Activated T-helper 1 cell treated with anti-CD3 and anti-CD28 coated beads, Interleukin-12 subunit alpha, Interleukin-12 subunit beta, Interleukin-2, Interleukin-4 antibody, amounts not matched to agents 30 ng/mL and 10 ng/mL and 1 ng/mL, durations not matched to agents 14 hours and 24 hours and 36 hours (primary cell): ENCODE measurements around the gene SCML1. TPM values are rescaled to one million over a fixed set of nuclear protein-coding genes. Genes with fewer than 3 reads are reported as not detected.
"Not testable (repeated sequence)": the region's sequence is repeated elsewhere in the genome, so short reads cannot be mapped to it uniquely, and the experiment has no call there.

Source experiments
- DNase-seq: peaks from one replicate; pipeline ENCODE4 v3.0.0; 2021; ENCODE audit warnings: low spot score
- H3K27ac Mint-ChIP-seq: one replicate; pipeline ENCODE4 v1.8.0; 2021; ENCODE audit warnings: mild to moderate bottlenecking, mixed read lengths
- H3K27me3 Mint-ChIP-seq: one replicate; pipeline ENCODE4 v1.8.0; 2022; ENCODE audit warnings: mild to moderate bottlenecking, moderate library complexity, mixed read lengths; ENCODE audit not compliant: insufficient read depth
- H3K36me3 Mint-ChIP-seq: one replicate; pipeline ENCODE4 v1.8.0; 2021; ENCODE audit warnings: low read depth, mixed read lengths
- H3K4me1 Mint-ChIP-seq: one replicate; pipeline ENCODE4 v1.8.0; 2021; ENCODE audit warnings: low read depth, mixed read lengths
- H3K4me3 Mint-ChIP-seq: one replicate; pipeline ENCODE4 v1.8.0; 2021; ENCODE audit warnings: mild to moderate bottlenecking, moderate library complexity, mixed read lengths
- H3K9me3 Mint-ChIP-seq: one replicate; pipeline ENCODE4 v1.8.0; 2021; ENCODE audit warnings: mixed read lengths
- intact Hi-C: fragments of 100-400 bp; cut with micrococcal nuclease; formaldehyde crosslinking; loops from one replicate; pipeline ENCODE4 v1.15.1; 2024
- total RNA-seq: library from RNA; stranded (reverse); gene quantifications from 2 replicates; pipeline ENCODE4 v1.2.3, GENCODE V29; 2022

SCML1 gene
- total RNA-seq, 1 donor from 2014 or later, result 1.4 TPM

DNA sequence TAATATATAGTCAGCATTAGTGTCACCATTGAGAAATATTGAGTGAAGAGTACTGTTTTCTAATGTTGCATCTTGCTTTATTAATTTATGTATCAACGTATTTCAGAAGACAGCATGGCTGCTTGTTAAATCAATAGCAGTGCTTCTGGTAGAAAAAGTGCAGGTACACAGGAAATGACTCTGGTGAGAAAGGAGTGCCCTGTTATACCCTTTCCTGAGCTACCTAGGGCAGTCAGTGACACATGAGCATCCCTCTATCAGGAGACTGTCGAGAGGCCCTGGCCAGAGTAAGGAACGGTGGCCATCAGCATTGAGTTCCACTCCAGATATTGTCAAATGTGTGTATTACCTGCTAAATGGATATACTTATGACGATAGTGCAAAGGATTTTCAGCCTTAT lies 42.1 kb downstream of the SCML1 start:
- H3K4me3 Mint-ChIP-seq, result no peak overlapping the region
- H3K4me1 Mint-ChIP-seq, result no peaks in the 10 kb centered on the region
- H3K27ac Mint-ChIP-seq, result no peak overlapping the region
- intact Hi-C loops, result no loop called here
- H3K36me3 Mint-ChIP-seq, result no peaks in the 10 kb centered on the region
- H3K27me3 Mint-ChIP-seq, result no peaks in the 10 kb centered on the region
- peaks cover 4% of the 10 kb centered on the region for H3K9me3 Mint-ChIP-seq
- no peak for DNase-seq

DNA sequence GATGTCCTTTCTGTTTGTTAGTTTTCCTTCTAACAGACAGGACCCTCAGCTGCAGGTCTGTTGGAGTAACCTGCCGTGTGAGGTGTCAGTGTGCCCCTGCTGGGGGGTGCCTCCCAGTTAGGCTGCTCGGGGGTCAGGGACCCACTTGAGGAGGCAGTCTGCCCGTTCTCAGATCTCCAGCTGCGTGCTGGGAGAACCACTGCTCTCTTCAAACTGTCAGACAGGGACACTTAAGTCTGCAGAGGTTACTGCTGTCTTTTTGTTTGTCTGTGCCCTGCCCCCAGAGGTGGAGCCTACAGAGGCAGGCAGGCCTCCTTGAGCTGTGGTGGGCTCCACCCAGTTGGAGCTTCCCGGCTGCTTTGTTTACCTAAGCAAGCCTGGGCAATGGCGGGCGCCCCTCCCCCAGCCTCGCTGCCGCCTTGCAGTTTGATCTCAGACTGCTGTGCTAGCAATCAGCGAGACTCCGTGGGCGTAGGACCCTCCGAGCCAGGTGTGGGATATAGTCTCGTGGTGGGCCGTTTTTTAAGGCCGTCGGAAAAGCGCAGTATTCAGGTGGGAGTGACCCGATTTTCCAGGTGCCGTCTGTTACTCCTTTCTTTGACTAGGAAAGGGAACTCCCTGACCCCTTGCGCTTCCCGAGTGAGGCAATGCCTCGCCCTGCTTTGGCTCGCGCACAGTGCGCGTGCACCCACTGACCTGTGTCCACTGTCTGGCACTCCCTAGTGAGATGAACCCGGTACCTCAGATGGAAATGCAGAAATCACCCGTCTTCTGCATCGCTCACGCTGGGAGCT lies 49.5 kb downstream of the SCML1 start:
- intact Hi-C loops, result loop anchor here (10.0 kb wide), 1 partner anchor 568 kb away; the partner anchor contains the start of gene SCML2
- H3K4me3 Mint-ChIP-seq, H3K9me3 Mint-ChIP-seq, H3K27me3 Mint-ChIP-seq, H3K27ac Mint-ChIP-seq, DNase-seq, H3K4me1 Mint-ChIP-seq, H3K36me3 Mint-ChIP-seq: not testable (repeated sequence)

DNA sequence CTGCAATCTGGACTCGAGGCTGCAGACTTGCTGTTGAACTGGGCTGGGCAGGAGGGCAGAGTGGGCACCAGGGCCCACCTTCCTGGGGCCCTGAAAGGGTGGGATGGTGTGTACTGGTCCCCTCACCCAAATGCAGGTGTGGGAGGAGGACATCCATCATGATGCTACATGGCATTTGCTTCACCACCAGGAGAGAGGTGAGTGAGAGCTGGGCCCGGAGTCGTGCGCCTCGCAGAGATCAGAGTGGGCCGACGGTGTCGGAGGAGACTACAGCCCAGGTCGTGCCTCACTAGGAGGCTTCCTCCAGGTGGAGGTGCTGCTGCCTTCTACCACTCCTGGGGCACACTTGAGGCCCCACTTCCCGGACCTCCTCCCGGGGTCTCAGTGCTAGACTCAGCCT lies 50.3 kb downstream of the SCML1 start:
- H3K4me3 Mint-ChIP-seq, result no peak overlapping the region
- no peaks in the 10 kb centered on the region for H3K27me3 Mint-ChIP-seq
- no peaks in the 10 kb centered on the region for H3K4me1 Mint-ChIP-seq
- H3K36me3 Mint-ChIP-seq, result no peaks in the 10 kb centered on the region
- intact Hi-C loops, result loop anchor here (10.0 kb wide), 1 partner anchor 567 kb away; the partner anchor contains the start of gene SCML2
- H3K27ac Mint-ChIP-seq, result no peak overlapping the region
- no peaks in the 10 kb centered on the region for H3K9me3 Mint-ChIP-seq
- no peak for DNase-seq

DNA sequence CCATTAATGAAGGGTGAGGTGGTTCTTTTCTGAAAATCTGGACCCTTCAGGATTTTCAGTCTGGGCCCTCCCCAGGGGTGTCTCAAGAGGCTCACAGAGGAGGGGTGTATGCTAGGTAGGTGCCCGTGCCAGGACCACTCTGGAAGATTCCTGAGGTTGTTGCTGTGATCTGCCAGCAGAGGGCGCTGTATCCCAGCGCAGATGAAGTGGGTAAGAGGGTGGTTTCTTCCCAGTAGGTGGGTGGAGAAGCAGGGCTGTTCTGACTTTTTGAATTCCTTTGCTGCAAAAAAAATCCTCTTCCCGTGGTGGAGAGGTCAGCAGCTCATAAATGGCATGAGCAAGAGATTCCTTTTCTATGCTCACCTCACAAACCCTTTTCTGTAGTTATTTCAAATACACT lies 51.1 kb downstream of the SCML1 start:
- H3K9me3 Mint-ChIP-seq, result no peaks in the 10 kb centered on the region

DNA sequence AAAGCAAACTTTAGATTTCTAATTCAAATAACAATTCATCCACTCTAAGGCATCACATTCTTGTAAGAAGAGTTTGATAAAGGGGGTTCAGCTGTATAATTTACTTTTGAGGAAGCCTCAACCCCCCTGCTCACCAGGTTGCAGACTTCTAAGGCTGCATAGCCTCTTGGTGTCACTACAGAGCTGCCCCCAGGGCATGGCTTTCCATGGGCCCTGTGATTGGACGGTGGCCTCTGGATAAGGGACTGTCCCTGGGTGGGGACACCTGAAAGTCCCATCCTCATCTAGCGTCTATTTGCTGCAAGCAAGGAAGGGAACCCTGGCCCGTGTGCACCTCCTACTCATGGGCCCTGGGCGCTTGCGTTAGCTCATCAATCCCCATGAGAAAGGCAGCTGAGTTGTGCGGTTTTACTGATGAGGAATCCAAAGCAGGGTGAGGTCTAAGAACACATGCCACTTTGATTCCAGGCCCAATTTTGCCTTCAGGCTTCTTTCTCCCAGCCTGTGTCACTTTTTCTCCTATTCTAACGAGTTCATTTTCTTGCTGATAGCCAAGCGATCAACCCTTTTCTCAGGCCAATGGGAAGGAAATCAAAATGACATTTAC lies 51.8 kb downstream of the SCML1 start:
- Mint-ChIP-seq H3K9me3 (no peaks in the 10 kb centered on the region), H3K4me1 (no peaks in the 10 kb centered on the region), H3K27me3 (no peaks in the 10 kb centered on the region), H3K4me3 (no peak overlapping the region), H3K36me3 (no peaks in the 10 kb centered on the region), H3K27ac (no peak overlapping the region)
- intact Hi-C loops, result loop anchor here (10.0 kb wide), 1 partner anchor 566 kb away; the partner anchor contains the start of gene SCML2
- no peak for DNase-seq

More for the DNA sequence above, 51.1 kb downstream of the SCML1 start:
- Mint-ChIP-seq H3K36me3 (no peaks in the 10 kb centered on the region), H3K4me1 (no peaks in the 10 kb centered on the region), H3K4me3 (no peak overlapping the region), H3K27ac (no peak overlapping the region), H3K27me3 (no peaks in the 10 kb centered on the region)
- DNase-seq, result no peak
- intact Hi-C loops, result loop anchor here (10.0 kb wide), 1 partner anchor 566 kb away; the partner anchor contains the start of gene SCML2

DNA sequence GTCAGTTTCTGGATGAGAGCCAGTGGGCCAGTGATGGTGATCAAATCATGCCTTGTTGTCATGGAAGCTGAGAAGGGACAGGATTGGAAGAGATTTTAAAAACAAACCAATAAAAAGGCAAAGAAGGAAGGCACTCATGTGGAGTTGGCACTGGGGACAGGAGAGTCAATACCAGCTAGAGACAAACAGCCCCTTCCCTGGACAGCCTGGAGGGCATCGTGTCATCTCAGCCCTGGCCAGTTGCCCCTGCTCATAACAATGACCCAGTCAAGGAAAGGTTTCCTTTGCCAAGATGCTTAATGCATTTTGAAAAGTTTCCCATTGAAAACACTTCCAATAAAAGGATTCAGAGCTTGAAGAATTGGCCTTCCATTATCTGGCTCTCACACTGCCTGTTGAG lies 55.5 kb downstream of the SCML1 start:
- Mint-ChIP-seq H3K36me3 (no peaks in the 10 kb centered on the region), H3K27ac (no peak overlapping the region), H3K27me3 (no peaks in the 10 kb centered on the region), H3K4me1 (no peaks in the 10 kb centered on the region), H3K4me3 (no peak overlapping the region), H3K9me3 (no peaks in the 10 kb centered on the region)
- intact Hi-C loops, result no loop called here
- DNase-seq, result no peak

DNA sequence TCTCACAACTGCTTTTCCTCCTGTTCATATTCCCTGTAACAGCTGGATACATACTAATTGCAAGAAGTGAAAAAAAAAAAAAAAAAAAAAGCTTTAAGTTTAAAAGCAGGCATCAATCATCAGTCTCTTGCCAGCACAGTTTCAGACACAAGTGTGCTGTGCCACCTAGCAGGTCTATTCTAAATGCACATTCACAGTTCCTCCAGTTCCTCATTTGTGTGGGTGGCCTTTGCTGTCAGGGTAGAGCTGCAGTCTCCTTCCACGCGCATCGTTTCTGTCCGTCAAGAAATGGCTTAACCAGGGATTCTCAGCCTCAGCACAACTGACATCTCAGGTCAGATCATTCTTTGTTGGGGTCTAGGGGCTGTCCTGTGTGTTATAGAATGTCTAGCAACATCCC lies 61.6 kb downstream of the SCML1 start:
- intact Hi-C loops, result no loop called here
- no peak for DNase-seq
- Mint-ChIP-seq H3K27ac (no peak overlapping the region), H3K36me3 (no peaks in the 10 kb centered on the region), H3K9me3 (no peaks in the 10 kb centered on the region), H3K27me3 (no peaks in the 10 kb centered on the region), H3K4me3 (no peak overlapping the region), H3K4me1 (no peaks in the 10 kb centered on the region)

DNA sequence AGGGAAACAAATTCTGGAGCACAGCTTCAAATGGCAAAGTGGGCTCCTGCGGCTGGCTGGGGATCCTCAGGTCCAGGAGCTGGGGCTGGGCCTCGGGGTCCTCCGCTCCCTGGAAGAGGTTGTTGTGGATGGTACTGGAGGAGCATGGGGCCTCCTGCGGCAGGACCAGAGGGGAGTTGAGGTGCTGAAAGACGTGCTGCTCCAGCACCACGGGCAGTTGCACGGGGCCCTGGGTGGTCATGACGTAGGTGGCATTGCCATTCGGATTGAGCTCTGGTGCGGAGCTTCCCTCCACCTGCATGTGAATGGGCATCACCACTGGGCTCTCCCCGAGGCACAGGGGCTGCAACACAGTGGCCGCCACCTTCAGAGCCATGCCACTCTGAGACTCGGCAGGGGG lies 64.1 kb downstream of the SCML1 start:
- Mint-ChIP-seq H3K4me3 (no peak overlapping the region), H3K9me3 (no peaks in the 10 kb centered on the region), H3K4me1 (no peaks in the 10 kb centered on the region), H3K27me3 (no peaks in the 10 kb centered on the region), H3K36me3 (no peaks in the 10 kb centered on the region), H3K27ac (no peak overlapping the region)
- no peak for DNase-seq
- intact Hi-C loops, result no loop called here

DNA sequence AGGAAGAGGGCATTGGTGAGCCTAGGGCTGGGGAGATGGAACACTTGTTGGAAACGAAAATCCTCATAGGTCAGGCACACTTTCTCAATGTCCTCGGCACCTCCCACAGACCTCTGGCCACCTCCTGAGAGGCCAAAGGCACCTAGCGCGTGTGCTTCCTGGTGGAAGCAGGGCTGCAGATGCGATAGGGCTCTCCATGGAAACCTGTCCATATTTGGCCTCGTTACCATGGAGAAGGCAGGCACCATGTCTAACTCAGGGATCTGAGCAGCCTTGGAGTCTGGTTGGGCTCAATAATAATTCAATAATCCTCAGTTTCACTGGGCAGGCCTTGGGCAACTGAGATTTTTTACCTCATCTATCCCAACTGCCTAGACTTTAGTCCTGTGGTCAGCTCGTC lies 65.5 kb downstream of the SCML1 start:
- Mint-ChIP-seq H3K27me3 (no peaks in the 10 kb centered on the region), H3K4me1 (no peaks in the 10 kb centered on the region), H3K36me3 (no peaks in the 10 kb centered on the region), H3K27ac (no peak overlapping the region), H3K4me3 (no peak overlapping the region), H3K9me3 (no peaks in the 10 kb centered on the region)
- no peak for DNase-seq
- intact Hi-C loops, result no loop called here

DNA sequence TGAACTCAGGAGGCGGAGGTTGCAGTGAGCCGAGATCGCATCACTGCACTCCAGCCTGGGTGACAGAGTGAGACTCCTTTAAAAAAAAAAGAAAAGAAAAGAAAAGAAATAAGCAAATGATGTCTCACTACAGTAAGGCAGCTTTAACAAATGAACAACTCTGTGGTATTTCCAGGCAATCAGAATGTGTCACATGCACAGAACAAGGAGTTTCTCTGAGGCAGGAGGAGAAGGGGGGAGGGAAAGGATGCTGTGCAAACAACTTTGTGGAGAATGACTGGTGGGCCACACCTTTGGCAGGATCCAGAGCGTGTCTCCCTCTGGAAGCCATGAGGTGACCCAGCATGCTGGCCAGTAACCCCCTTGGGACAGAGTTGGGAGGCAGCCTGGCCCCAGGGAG lies 66.2 kb downstream of the SCML1 start:
- H3K4me1 Mint-ChIP-seq, result no peaks in the 10 kb centered on the region
- intact Hi-C loops, result no loop called here

More for the DNA sequence above, 66.2 kb downstream of the SCML1 start:
- Mint-ChIP-seq H3K27me3 (no peaks in the 10 kb centered on the region), H3K9me3 (no peaks in the 10 kb centered on the region), H3K36me3 (no peaks in the 10 kb centered on the region), H3K4me3 (no peak overlapping the region), H3K27ac (no peak overlapping the region)
- DNase-seq, result no peak

Other genes starting within 250 kb of the SCML1 start
- 0.10 and 0.17 TPM in 2 replicates for gene RAI2, start 123.8 kb downstream of the SCML1 start, total RNA-seq